Stimulated activated CD8-positive, alpha-beta memory T cell treated with anti-CD3 and anti-CD28 coated beads, Interleukin-15, amount 100 ng/mL, for 24 hours (primary cell): ENCODE measurements around the gene FN3K.
"Not testable (repeated sequence)": the region's sequence is repeated elsewhere in the genome, so short reads cannot be mapped to it uniquely, and the experiment has no call there.

Experiments
- DNase-seq: peaks from one replicate; pipeline ENCODE4 v3.0.0-alpha.2; 2020; ENCODE audit warnings: low read depth

The FN3K gene

GRCh38 chr17:82775001-82775823 lies 39.8 kb downstream of the FN3K start:
- no peak for DNase-seq

- DNase-seq = no peak
Observed at GRCh38 chr17:82776454-82776853, 41.0 kb downstream of the FN3K start.

- not testable (repeated sequence) for DNase-seq
Observed at GRCh38 chr17:82777778-82778375, 42.5 kb downstream of the FN3K start.

GRCh38 chr17:82779541-82779940 lies 44.1 kb downstream of the FN3K start:
- DNase-seq = no peak

- no peak for DNase-seq
Observed at GRCh38 chr17:82780195-82780594, 44.8 kb downstream of the FN3K start.

GRCh38 chr17:82780971-82781893 lies 45.8 kb downstream of the FN3K start:
- DNase-seq = no peak

GRCh38 chr17:82781894-82782274 lies 46.5 kb downstream of the FN3K start:
- peak; percentile 51 for DNase-seq

GRCh38 chr17:82782657-82783207 lies 47.3 kb downstream of the FN3K start:
- no peak for DNase-seq

- DNase-seq = no peak
Observed at GRCh38 chr17:82783498-82783897, 48.1 kb downstream of the FN3K start.

GRCh38 chr17:82785581-82785980 lies 50.2 kb downstream of the FN3K start:
- DNase-seq = not testable (repeated sequence)

GRCh38 chr17:82786427-82786826 lies 51.0 kb downstream of the FN3K start:
- DNase-seq = no peak

GRCh38 chr17:82787081-82787848 lies 51.9 kb downstream of the FN3K start:
- DNase-seq = no peak

- DNase-seq = no peak
Observed at GRCh38 chr17:82788206-82789001, 53.0 kb downstream of the FN3K start.

GRCh38 chr17:82789051-82789592 lies 53.7 kb downstream of the FN3K start:
- DNase-seq = no peak

GRCh38 chr17:82789806-82790205 lies 54.4 kb downstream of the FN3K start:
- DNase-seq = no peak

- no peak for DNase-seq
Observed at GRCh38 chr17:82790391-82790790, 55.0 kb downstream of the FN3K start.

- DNase-seq = no peak
Observed at GRCh38 chr17:82791532-82791931, 56.1 kb downstream of the FN3K start.

- no peak for DNase-seq
Observed at GRCh38 chr17:82793974-82794630, 58.7 kb downstream of the FN3K start.

GRCh38 chr17:82794781-82795482 lies 59.5 kb downstream of the FN3K start:
- no peak for DNase-seq
